Mesenchymal stem cell (in vitro differentiated cells and primary cell): ENCODE results near the gene KHDC4.

Experiments used
- DNase-seq: peaks from one replicate; pipeline ENCODE4 v3.0.0-alpha.2; 2013
- H2AFZ ChIP-seq: one replicate; pipeline ENCODE4 v1.6.1; 2013; ENCODE audit warnings: low read depth, mild to moderate bottlenecking, control low read depth, inconsistent platforms, low read length, moderate library complexity
- H2AK5ac ChIP-seq: 2 replicates; pipeline ENCODE4 v1.6.1; 2013; ENCODE audit warnings: low read length, moderate library complexity, mild to moderate bottlenecking, inconsistent platforms; ENCODE audit not compliant: severe bottlenecking
- H2BK120ac ChIP-seq: one replicate; pipeline ENCODE4 v1.6.1; 2013; ENCODE audit warnings: low read depth, mild to moderate bottlenecking, inconsistent platforms, low read length, moderate library complexity
- H2BK12ac ChIP-seq, 2 experiments: one replicate each; pipeline ENCODE4 v1.6.1; 2013; ENCODE audit warnings: inconsistent platforms in 2 of 2, low read length in 2 of 2, mild to moderate bottlenecking in 2 of 2, moderate library complexity in 2 of 2, control low read depth in 1 of 2
- H2BK15ac ChIP-seq: one replicate; pipeline ENCODE4 v1.6.1; 2013; ENCODE audit warnings: mild to moderate bottlenecking, low read depth, inconsistent platforms; ENCODE audit not compliant: poor library complexity, severe bottlenecking
- H2BK5ac ChIP-seq: 2 replicates; pipeline ENCODE4 v1.6.1; 2013; ENCODE audit warnings: low read depth, mild to moderate bottlenecking, low read length, control low read depth, inconsistent platforms; ENCODE audit not compliant: poor library complexity, severe bottlenecking
- H3K14ac ChIP-seq, 2 experiments: one replicate each; pipeline ENCODE4 v1.6.1; 2013; ENCODE audit warnings: inconsistent platforms in 2 of 2, low read length in 2 of 2, control low read depth in 1 of 2, mild to moderate bottlenecking in 1 of 2, moderate library complexity in 1 of 2
- H3K18ac ChIP-seq, 2 experiments: one replicate each; pipeline ENCODE4 v1.6.1; 2013; ENCODE audit warnings: inconsistent platforms in 2 of 2, low read length in 2 of 2, control low read depth in 1 of 2, low read depth in 1 of 2, mild to moderate bottlenecking in 1 of 2
- H3K23ac ChIP-seq, 2 experiments: one replicate each; pipeline ENCODE4 v1.6.1; 2013; ENCODE audit warnings: inconsistent platforms in 2 of 2, low read length in 2 of 2, mild to moderate bottlenecking in 2 of 2, moderate library complexity in 2 of 2, control low read depth in 1 of 2
- H3K27ac ChIP-seq: 2 replicates; pipeline ENCODE4 v1.5.1; 2013; ENCODE audit warnings: mild to moderate bottlenecking, moderate library complexity, low read length, control low read depth, inconsistent platforms; ENCODE audit not compliant: poor library complexity, severe bottlenecking
- H3K27me3 ChIP-seq, 2 experiments: 2 replicates each; pipeline versions ENCODE4 v1.6.1 to v1.7.0; 2013; ENCODE audit warnings: low read length in 2 of 2, mild to moderate bottlenecking in 2 of 2, moderate library complexity in 2 of 2, control low read depth in 1 of 2, inconsistent platforms in 1 of 2; ENCODE audit not compliant: control insufficient read depth in 1 of 2, insufficient read depth in 1 of 2
- H3K36me3 ChIP-seq, 2 experiments: 2 replicates each; pipeline versions ENCODE4 v1.6.1 to v1.7.0; 2013; ENCODE audit warnings: low read length in 2 of 2, control low read depth in 1 of 2, inconsistent platforms in 1 of 2, low read depth in 1 of 2, mild to moderate bottlenecking in 1 of 2; ENCODE audit not compliant: insufficient read depth in 2 of 2, control insufficient read depth in 1 of 2
- H3K4ac ChIP-seq, 2 experiments: one replicate each; pipeline ENCODE4 v1.6.1; 2013; ENCODE audit warnings: inconsistent platforms in 2 of 2, low read length in 2 of 2, mild to moderate bottlenecking in 2 of 2, moderate library complexity in 2 of 2, control low read depth in 1 of 2, low read depth in 1 of 2
- H3K4me1 ChIP-seq: 2 replicates; pipeline ENCODE4 v1.6.1; 2013; ENCODE audit warnings: low read depth, low read length, control low read depth; ENCODE audit not compliant: control insufficient read depth, insufficient read depth
- H3K4me2 ChIP-seq: 2 replicates; pipeline ENCODE4 v1.6.1; 2013; ENCODE audit warnings: low read length, mild to moderate bottlenecking, inconsistent platforms; ENCODE audit not compliant: poor library complexity, severe bottlenecking
- H3K4me3 ChIP-seq, 2 experiments: 2 replicates each; pipeline versions ENCODE4 v1.5.1 to v1.7.0; 2013; ENCODE audit warnings: low read length in 2 of 2, mild to moderate bottlenecking in 2 of 2, control low read depth in 1 of 2, low read depth in 1 of 2; ENCODE audit not compliant: insufficient read depth in 1 of 2
- H3K79me1 ChIP-seq: replicated peaks from 2 replicates; pipeline ENCODE4 v1.6.1; 2013; ENCODE audit warnings: mild to moderate bottlenecking, control low read depth, low read length, inconsistent platforms; ENCODE audit not compliant: poor library complexity, severe bottlenecking
- H3K9ac ChIP-seq: 2 replicates; pipeline ENCODE4 v1.7.0; 2013; ENCODE audit warnings: mild to moderate bottlenecking, low read length, moderate library complexity
- H3K9me3 ChIP-seq: 2 replicates; pipeline ENCODE4 v1.7.0; 2013; ENCODE audit warnings: mild to moderate bottlenecking, low read length; ENCODE audit not compliant: control insufficient read depth
- H4K8ac ChIP-seq: one replicate; pipeline ENCODE4 v1.6.1; 2013; ENCODE audit warnings: inconsistent platforms, mild to moderate bottlenecking, low read length, moderate library complexity
- H4K91ac ChIP-seq: one replicate; pipeline ENCODE4 v1.6.1; 2013; ENCODE audit warnings: mild to moderate bottlenecking, low read length, inconsistent platforms
- WGBS: methylation state at CpG from one replicate; pipeline ENCODE4 v1.1.7; 2013; ENCODE audit warnings: mixed read lengths; 5-methylcytosine and 5-hydroxymethylcytosine counted together

KHDC4 gene

GRCh38 chr1:155880251-155880650 lies 54.0 kb downstream of the KHDC4 start:
- Histone ChIP-seq H2AFZ (no peak overlapping the region), H3K4me1 (no peaks in the 10 kb centered on the region), H3K9ac (no peak overlapping the region), H3K79me1 (no peaks in the 10 kb centered on the region), H3K14ac (no peak overlapping the region), H3K9me3 (no peaks in the 10 kb centered on the region), H2BK12ac (no peak overlapping the region), H3K4me3 (no peak overlapping the region), H3K4me2 (no peak overlapping the region), H3K18ac (no peak overlapping the region), H3K36me3 (peaks cover 3 to 28% of the 10 kb centered on the region in 2 experiments), H2BK120ac (no peak overlapping the region), H4K8ac (no peak overlapping the region), H3K27ac (no peak overlapping the region), H3K27me3 (no peaks in the 10 kb centered on the region), H2BK15ac (no peak overlapping the region), H4K91ac (no peak overlapping the region), H3K23ac (no peak overlapping the region), H2AK5ac (no peak overlapping the region), H3K4ac (no peak overlapping the region), H2BK5ac (no peak overlapping the region)
- DNase-seq, result no peak
- WGBS, result 92% methylated on average over 2 of the region's 2 CpGs

GRCh38 chr1:155877945-155878344 lies 56.3 kb downstream of the KHDC4 start:
- Histone ChIP-seq H3K18ac (no peak overlapping the region), H2BK12ac (no peak overlapping the region), H2AFZ (no peak overlapping the region), H3K9me3 (no peaks in the 10 kb centered on the region), H3K23ac (no peak overlapping the region), H3K79me1 (no peaks in the 10 kb centered on the region), H2BK5ac (no peak overlapping the region), H4K8ac (no peak overlapping the region), H2BK15ac (no peak overlapping the region), H2BK120ac (no peak overlapping the region), H3K27ac (no peak overlapping the region), H2AK5ac (no peak overlapping the region), H3K4me2 (no peak overlapping the region), H3K27me3 (no peaks in the 10 kb centered on the region), H3K4me1 (peaks cover 3% of the 10 kb centered on the region), H3K36me3 (peaks cover 3 to 25% of the 10 kb centered on the region in 2 experiments), H3K9ac (no peak overlapping the region), H3K14ac (no peak overlapping the region), H3K4ac (no peak overlapping the region), H3K4me3 (no peak overlapping the region), H4K91ac (no peak overlapping the region)
- 91% methylated on average over 2 of the region's 2 CpGs for WGBS
- DNase-seq, result no peak

- Histone ChIP-seq H2BK15ac (no peak overlapping the region), H3K4ac (no peak overlapping the region), H2AFZ (no peak overlapping the region), H3K4me2 (no peak overlapping the region), H3K18ac (no peak overlapping the region), H2BK12ac (no peak overlapping the region), H3K27me3 (no peaks in the 10 kb centered on the region), H4K8ac (no peak overlapping the region), H2BK120ac (no peak overlapping the region), H3K36me3 (peaks cover 0 to 21% of the 10 kb centered on the region in 2 experiments), H3K9me3 (no peaks in the 10 kb centered on the region), H2AK5ac (no peak overlapping the region), H3K23ac (no peak overlapping the region), H3K4me3 (no peak overlapping the region), H3K79me1 (no peaks in the 10 kb centered on the region), H3K4me1 (peaks cover 4% of the 10 kb centered on the region), H4K91ac (no peak overlapping the region), H3K9ac (no peak overlapping the region), H3K14ac (no peak overlapping the region), H3K27ac (no peak overlapping the region), H2BK5ac (peak overlapping the region; percentile 38)
- WGBS, result 89% methylated on average over 9 of the region's 9 CpGs
- DNase-seq, result no peak
Measured at GRCh38 chr1:155873860-155874259, 60.4 kb downstream of the KHDC4 start.

DNA sequence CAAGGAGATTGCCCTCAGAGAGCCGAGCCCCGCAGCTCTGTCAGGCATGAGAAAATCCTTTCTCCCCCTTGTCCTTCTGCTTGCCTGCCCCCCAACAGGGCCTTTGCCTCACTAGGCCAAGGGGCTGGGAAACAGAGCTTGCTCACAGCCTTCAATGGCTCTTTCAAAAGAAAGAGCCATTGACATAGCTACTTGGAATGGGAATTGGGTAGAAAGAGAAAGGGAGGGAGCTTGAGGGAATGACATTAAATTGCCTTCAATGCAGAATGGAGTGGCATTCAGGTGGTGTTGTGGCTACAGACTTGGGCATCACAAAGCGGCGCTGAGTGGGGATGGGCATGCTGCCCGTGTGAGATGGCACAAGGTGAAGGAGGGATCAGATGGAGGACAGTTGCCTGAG lies 61.7 kb downstream of the KHDC4 start:
- no peaks in the 10 kb centered on the region for H3K27me3 ChIP-seq
- H3K9ac ChIP-seq, result no peak overlapping the region
- H3K4ac ChIP-seq, result no peak overlapping the region
- no peak overlapping the region for H2AFZ ChIP-seq
- H3K4me2 ChIP-seq, result no peak overlapping the region
- no peaks in the 10 kb centered on the region for H3K79me1 ChIP-seq
- H2AK5ac ChIP-seq, result no peak overlapping the region
- no peak overlapping the region for H2BK5ac ChIP-seq
- no peak overlapping the region for H2BK12ac ChIP-seq
- H2BK15ac ChIP-seq, result no peak overlapping the region
- WGBS, result 94% methylated on average over 5 of the region's 5 CpGs
- H3K18ac ChIP-seq, result no peak overlapping the region
- no peak overlapping the region for H4K91ac ChIP-seq
- peaks cover 4% of the 10 kb centered on the region for H3K4me1 ChIP-seq
- no peak for DNase-seq
- no peak overlapping the region for H3K23ac ChIP-seq
- no peak overlapping the region for H2BK120ac ChIP-seq
- H3K36me3 ChIP-seq, result peaks cover 0 to 30% of the 10 kb centered on the region in 2 experiments
- H4K8ac ChIP-seq, result peak overlapping the region; percentile 6
- H3K4me3 ChIP-seq, result no peak overlapping the region
- no peaks in the 10 kb centered on the region for H3K9me3 ChIP-seq
- H3K27ac ChIP-seq, result no peak overlapping the region
- H3K14ac ChIP-seq, result no peak overlapping the region
